ENCODE results near the gene WSB1. TPM values are rescaled to one million over a fixed set of nuclear protein-coding genes. Genes with fewer than 3 reads are reported as not detected.
A peak's percentile ranks its signal among the peaks of the same experiment; 100 is the strongest.

WSB1 gene
- total RNA-seq, 1 experiment from 2014 or later = 114 TPM

GRCh38 chr17:27294689-27295630 lies 1.0 kb downstream of the WSB1 start:
- POLR2A ChIA-PET (ENCODE audit: low non-redundant PET) = interaction anchor here (0.6 to 1.8 kb wide), 8 partner anchors 25 to 106 kb away, joined by 3 to 8 read pairs (median 3); no protein-coding TSS in a partner anchor
- CTCF ChIA-PET = interaction anchor here (0.6 to 1.0 kb wide), 3 partner anchors 38 to 175 kb away, joined by 3 to 4 read pairs (median 4); no protein-coding TSS in a partner anchor
- peaks cover 9% of the 10 kb centered on the region for H3K36me3 ChIP-seq (ENCODE audit: insufficient read depth, low read length, poor library complexity, severe bottlenecking)
- H3K27me3 ChIP-seq (replicated peaks; ENCODE audit: insufficient read depth, low read depth, low read length, poor library complexity) = no peaks in the 10 kb centered on the region
- peak overlapping the region; percentile 96 for H3K27ac ChIP-seq (ENCODE audit: low read depth, low read length, poor library complexity, severe bottlenecking)
- peak; percentile 91 for DNase-seq (ENCODE audit: low spot score)
- peak overlapping the region; percentile 79 for H3K4me3 ChIP-seq (ENCODE audit: low read depth, low read length, poor library complexity, severe bottlenecking)
- TSS peak; percentile 61 for BruUV-seq (replicated peaks)
- H3K4me1 ChIP-seq (ENCODE audit: insufficient read depth, low read length, poor library complexity, severe bottlenecking) = peaks cover 20% of the 10 kb centered on the region
- intact Hi-C loops (cut with micrococcal nuclease; ENCODE audit: unreplicated experiment) = loop anchor here (2.0 kb wide), 3 partner anchors 20 to 50 kb away; no protein-coding TSS in a partner anchor
- H3K9me3 ChIP-seq (ENCODE audit: low read depth, low read length, poor library complexity, severe bottlenecking) = no peaks in the 10 kb centered on the region
- TF ChIP-seq EZH2 (IDR thresholded peaks at IDR 0.05; ENCODE audit: borderline replicate concordance, low read depth, low read length, poor library complexity, severe bottlenecking) (no peak), CTCF (conservative IDR thresholded peaks at IDR 0.05; ENCODE audit: low read depth, low read length) (no peak)

GRCh38 chr17:27295945-27296344 lies 2.0 kb downstream of the WSB1 start:
- intact Hi-C loops (cut with micrococcal nuclease; ENCODE audit: unreplicated experiment) = loop anchor here (2.0 kb wide), 3 partner anchors 19 to 51 kb away; no protein-coding TSS in a partner anchor
- H3K9me3 ChIP-seq (ENCODE audit: low read depth, low read length, poor library complexity, severe bottlenecking) = no peaks in the 10 kb centered on the region
- POLR2A ChIA-PET (ENCODE audit: low non-redundant PET) = interaction anchor here (0.6 to 0.7 kb wide), 2 partner anchors 21 to 85 kb away, joined by 5 to 7 read pairs; no protein-coding TSS in a partner anchor
- peaks cover 20% of the 10 kb centered on the region for H3K4me1 ChIP-seq (ENCODE audit: insufficient read depth, low read length, poor library complexity, severe bottlenecking)
- TF ChIP-seq EZH2 (IDR thresholded peaks at IDR 0.05; ENCODE audit: borderline replicate concordance, low read depth, low read length, poor library complexity, severe bottlenecking) (no peak), CTCF (conservative IDR thresholded peaks at IDR 0.05; ENCODE audit: low read depth, low read length) (no peak)
- BruUV-seq (replicated peaks) = no TSS peak
- DNase-seq (ENCODE audit: low spot score) = no peak
- H3K27me3 ChIP-seq (replicated peaks; ENCODE audit: insufficient read depth, low read depth, low read length, poor library complexity) = no peaks in the 10 kb centered on the region
- H3K4me3 ChIP-seq (ENCODE audit: low read depth, low read length, poor library complexity, severe bottlenecking) = peak overlapping the region; percentile 79
- peaks cover 9% of the 10 kb centered on the region for H3K36me3 ChIP-seq (ENCODE audit: insufficient read depth, low read length, poor library complexity, severe bottlenecking)
- CTCF ChIA-PET = no interaction called here
- no peak overlapping the region for H3K27ac ChIP-seq (ENCODE audit: low read depth, low read length, poor library complexity, severe bottlenecking)

- BruUV-seq (replicated peaks) = no TSS peak
- H3K36me3 ChIP-seq (ENCODE audit: insufficient read depth, low read length, poor library complexity, severe bottlenecking) = peaks cover 9% of the 10 kb centered on the region
- peak overlapping the region; percentile 11 for H3K27ac ChIP-seq (ENCODE audit: low read depth, low read length, poor library complexity, severe bottlenecking)
- TF ChIP-seq CTCF (conservative IDR thresholded peaks at IDR 0.05; ENCODE audit: low read depth, low read length) = no peak
- no peak for TF ChIP-seq EZH2 (IDR thresholded peaks at IDR 0.05; ENCODE audit: borderline replicate concordance, low read depth, low read length, poor library complexity, severe bottlenecking)
- peak overlapping the region; percentile 79 for H3K4me3 ChIP-seq (ENCODE audit: low read depth, low read length, poor library complexity, severe bottlenecking)
- ChIA-PET CTCF (interaction anchor here (0.7 kb wide), 1 partner anchor 512 kb away, joined by 3 read pairs; no protein-coding TSS in a partner anchor), POLR2A (ENCODE audit: low non-redundant PET) (interaction anchor here (0.6 to 0.7 kb wide), 2 partner anchors 20 to 84 kb away, joined by 5 to 7 read pairs; no protein-coding TSS in a partner anchor)
- peaks cover 20% of the 10 kb centered on the region for H3K4me1 ChIP-seq (ENCODE audit: insufficient read depth, low read length, poor library complexity, severe bottlenecking)
- DNase-seq (ENCODE audit: low spot score) = no peak
- no peaks in the 10 kb centered on the region for H3K27me3 ChIP-seq (replicated peaks; ENCODE audit: insufficient read depth, low read depth, low read length, poor library complexity)
- no peaks in the 10 kb centered on the region for H3K9me3 ChIP-seq (ENCODE audit: low read depth, low read length, poor library complexity, severe bottlenecking)
- intact Hi-C loops (cut with micrococcal nuclease; ENCODE audit: unreplicated experiment) = no loop called here
Observed at GRCh38 chr17:27296428-27296979, 2.6 kb downstream of the WSB1 start.

Data from A673 (cell line).